Right cardiac atrium (tissue), 5 donors: ENCODE results near the gene TMEM145. TPM values are rescaled to one million over a fixed set of nuclear protein-coding genes. Genes with fewer than 3 reads are reported as not detected.
A peak's percentile ranks its signal among the peaks of the same experiment; 100 is the strongest.

ENCODE experiments used
- ATAC-seq, 2 donors: fragments of 200-7000 bp; cut with Tn5 transposase; one replicate each; pipeline versions ENCODE4 v1.8.0 to v1.9.1; 2020; ENCODE audit warnings: moderate library complexity in 2 of 2, mild to moderate bottlenecking in 1 of 2
- DNase-seq, 3 donors: peaks; one replicate each; pipeline ENCODE4 v3.0.0-alpha.2; 2020
- H3K27ac ChIP-seq: one replicate; pipeline ENCODE4 v1.5.1; 2013; ENCODE audit warnings: mild to moderate bottlenecking, low read length, control low read depth, moderate library complexity
- H3K27me3 ChIP-seq: one replicate; pipeline ENCODE4 v1.6.1; 2013; ENCODE audit not compliant: control insufficient read depth, insufficient read depth
- H3K4me1 ChIP-seq: one replicate; pipeline ENCODE4 v1.6.1; 2013; ENCODE audit warnings: low read length; ENCODE audit not compliant: control insufficient read depth, insufficient read depth
- H3K4me3 ChIP-seq: one replicate; pipeline ENCODE4 v1.5.1; 2013; ENCODE audit warnings: low read length, control low read depth
- H3K9me3 ChIP-seq: one replicate; pipeline ENCODE4 v1.6.1; 2013; ENCODE audit warnings: low read length; ENCODE audit not compliant: control insufficient read depth
- WGBS: extraction: QIAGEN DNeasy Blood & Tissue Kit; methylation state at CpG from one replicate; pipeline ENCODE4 v1.1.7; 2013; 5-methylcytosine and 5-hydroxymethylcytosine counted together
- intact Hi-C, 4 donors: fragments of 100-400 bp; cut with DNase I; formaldehyde crosslinking; loops; one replicate each; pipeline versions ENCODE4 v1.11.0 to v1.14.0; 2022 to 2023
- polyA plus RNA-seq: library from polyadenylated mRNA; stranded (reverse); fragments of 200-250 nt; gene quantifications from one replicate; pipeline ENCODE4 v1.2.3, GENCODE V29; 2013
- total RNA-seq, 4 donors: library from RNA; stranded (reverse); fragmentation: NEBNext Ultra II Directional; extraction: Animal tissue kit (Norgen Biotek cat#: 25700); gene quantifications; one replicate each; pipeline ENCODE4 v1.2.1, GENCODE V29; 2021
- donor health status: healthy with polysubstance abuse.
- donor health status: DM: no; HTN: yes; CAD: no.
- donor health status: DM: no; HTN: no; CAD: no.
- donor health status: DM: no; HTN: yes; CAD: no; lungs with severe emphysema.
- donor health status: DM: yes; HTN: yes; CAD: no.

The TMEM145 gene
- total and polyA plus RNA-seq, 5 donors: 0.41 to 1.6 (median 1.0) TPM

DNA sequence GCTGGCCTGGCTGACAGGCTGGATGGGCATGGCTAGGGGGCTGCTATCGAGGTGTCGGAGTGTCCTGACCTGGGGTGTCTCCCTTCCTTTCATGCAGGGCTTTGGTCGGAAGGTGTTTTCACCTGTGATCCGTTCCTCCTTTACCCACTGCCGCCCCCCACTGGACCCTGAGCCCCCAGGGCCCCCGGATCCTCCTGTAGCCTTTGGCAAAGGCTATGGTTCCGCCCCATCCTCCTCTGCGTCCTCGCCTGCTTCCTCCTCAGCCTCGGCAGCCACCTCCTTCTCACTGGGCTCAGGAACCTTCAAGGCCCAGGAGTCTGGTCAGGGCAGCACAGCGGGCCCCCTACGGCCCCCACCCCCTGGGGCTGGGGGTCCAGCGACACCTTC lies 23.0 kb upstream of the TMEM145 start:
- Histone ChIP-seq H3K4me3 (no peak overlapping the region), H3K27ac (no peak overlapping the region), H3K9me3 (no peaks in the 10 kb centered on the region), H3K4me1 (peaks cover 9% of the 10 kb centered on the region), H3K27me3 (no peaks in the 10 kb centered on the region)
- WGBS: 77% methylated on average over 13 of the region's 13 CpGs
- intact Hi-C loops: no loop called here
- peak in 1 of 3 donors; percentile 49 for DNase-seq
- no peak for ATAC-seq

DNA sequence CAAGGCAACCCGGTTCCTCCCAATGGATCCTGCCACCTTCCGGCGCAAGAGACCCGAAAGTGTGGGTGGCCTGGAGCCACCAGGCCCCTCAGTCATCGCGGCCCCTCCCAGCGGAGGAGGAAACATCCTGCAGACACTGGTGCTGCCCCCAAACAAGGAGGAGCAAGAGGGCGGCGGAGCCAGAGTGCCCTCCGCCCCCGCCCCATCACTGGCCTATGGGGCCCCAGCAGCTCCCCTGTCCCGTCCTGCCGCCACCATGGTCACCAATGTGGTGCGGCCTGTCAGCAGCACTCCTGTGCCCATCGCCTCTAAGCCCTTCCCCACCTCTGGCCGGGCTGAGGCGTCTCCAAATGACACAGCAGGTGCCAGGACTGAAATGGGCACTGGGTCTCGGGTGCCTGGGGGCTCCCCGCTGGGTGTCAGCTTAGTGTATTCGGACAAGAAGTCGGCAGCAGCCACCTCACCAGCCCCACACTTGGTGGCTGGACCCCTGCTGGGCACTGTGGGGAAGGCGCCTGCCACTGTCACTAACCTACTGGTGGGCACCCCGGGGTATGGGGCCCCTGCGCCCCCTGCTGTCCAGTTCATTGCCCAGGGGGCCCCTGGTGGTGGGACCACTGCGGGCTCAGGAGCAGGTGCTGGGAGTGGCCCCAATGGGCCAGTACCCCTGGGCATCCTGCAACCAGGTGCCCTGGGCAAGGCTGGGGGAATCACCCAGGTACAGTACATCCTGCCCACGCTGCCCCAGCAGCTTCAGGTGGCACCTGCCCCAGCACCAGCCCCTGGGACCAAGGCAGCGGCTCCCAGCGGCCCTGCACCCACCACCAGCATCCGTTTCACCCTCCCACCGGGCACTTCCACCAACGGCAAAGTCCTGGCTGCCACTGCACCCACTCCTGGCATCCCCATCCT lies 22.3 kb upstream of the TMEM145 start:
- Histone ChIP-seq H3K27ac (no peak overlapping the region), H3K4me3 (no peak overlapping the region), H3K9me3 (no peaks in the 10 kb centered on the region), H3K27me3 (no peaks in the 10 kb centered on the region), H3K4me1 (peaks cover 5% of the 10 kb centered on the region)
- WGBS: 85% methylated on average over 31 of the region's 31 CpGs
- DNase-seq: peak in 2 of 3 donors; percentile 40 to 74
- intact Hi-C loops: no loop called here
- ATAC-seq: no peak

DNA sequence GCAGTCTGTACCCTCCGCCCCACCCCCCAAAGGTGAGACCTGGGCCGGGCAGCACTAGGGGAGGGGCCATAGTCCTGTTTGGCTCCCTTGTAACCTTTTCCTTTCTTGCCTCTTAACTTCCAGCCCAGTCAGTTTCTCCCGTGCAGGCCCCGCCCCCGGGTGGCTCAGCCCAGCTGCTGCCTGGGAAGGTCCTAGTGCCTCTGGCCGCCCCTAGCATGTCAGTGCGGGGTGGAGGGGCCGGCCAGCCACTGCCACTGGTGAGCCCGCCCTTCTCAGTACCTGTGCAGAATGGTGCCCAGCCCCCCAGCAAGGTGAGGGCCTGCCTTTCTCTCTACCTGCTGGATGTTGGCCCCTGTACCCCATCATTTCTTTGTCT lies 21.7 kb upstream of the TMEM145 start:
- no peaks in the 10 kb centered on the region for H3K9me3 ChIP-seq
- intact Hi-C loops: no loop called here
- ATAC-seq (no peak), DNase-seq (peak in 2 of 3 donors; percentile 61 to 65)
- no peaks in the 10 kb centered on the region for H3K27me3 ChIP-seq
- WGBS: 52% methylated on average over 9 of the region's 9 CpGs
- no peak overlapping the region for H3K4me3 ChIP-seq
- H3K4me1 ChIP-seq: no peaks in the 10 kb centered on the region
- H3K27ac ChIP-seq: no peak overlapping the region

DNA sequence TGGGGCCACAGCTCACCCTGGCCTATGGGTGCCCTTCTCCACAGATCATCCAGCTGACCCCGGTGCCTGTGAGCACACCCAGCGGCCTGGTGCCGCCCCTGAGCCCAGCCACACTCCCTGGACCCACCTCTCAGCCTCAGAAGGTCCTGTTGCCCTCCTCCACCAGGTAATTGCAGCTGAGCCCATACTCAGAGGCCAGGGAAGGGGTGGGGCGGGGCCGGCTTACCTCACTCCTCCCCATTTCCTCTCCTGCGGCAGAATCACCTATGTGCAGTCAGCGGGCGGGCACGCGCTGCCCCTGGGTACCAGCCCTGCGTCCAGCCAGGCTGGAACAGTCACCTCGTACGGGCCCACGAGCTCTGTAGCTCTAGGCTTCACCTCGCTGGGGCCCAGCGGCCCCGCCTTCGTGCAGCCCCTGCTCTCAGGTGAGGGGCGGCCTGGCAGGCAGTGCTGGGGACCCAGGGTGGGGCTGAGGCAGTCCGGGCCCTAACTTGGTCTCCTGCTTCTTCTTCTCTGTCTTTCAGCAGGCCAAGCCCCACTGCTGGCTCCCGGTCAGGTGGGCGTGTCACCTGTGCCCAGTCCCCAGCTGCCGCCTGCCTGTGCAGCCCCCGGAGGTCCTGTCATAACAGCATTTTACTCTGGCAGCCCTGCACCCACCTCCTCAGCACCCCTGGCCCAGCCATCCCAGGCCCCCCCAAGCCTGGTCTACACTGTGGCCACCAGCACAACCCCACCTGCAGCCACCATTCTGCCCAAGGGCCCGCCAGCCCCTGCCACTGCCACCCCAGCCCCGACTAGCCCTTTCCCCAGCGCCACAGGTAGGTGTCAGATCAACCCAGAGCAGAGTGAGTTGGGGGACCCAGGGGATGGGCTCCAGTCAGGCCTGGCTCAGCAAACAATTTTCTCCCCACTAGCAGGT lies 20.8 kb upstream of the TMEM145 start:
- no peak overlapping the region for H3K4me3 ChIP-seq
- WGBS: 94% methylated on average over 27 of the region's 27 CpGs
- ATAC-seq: no peak
- H3K27ac ChIP-seq: no peak overlapping the region
- H3K4me1 ChIP-seq: no peaks in the 10 kb centered on the region
- intact Hi-C loops: no loop called here
- H3K27me3 ChIP-seq: no peaks in the 10 kb centered on the region
- DNase-seq: peak in 1 of 3 donors; percentile 65
- H3K9me3 ChIP-seq: no peaks in the 10 kb centered on the region

DNA sequence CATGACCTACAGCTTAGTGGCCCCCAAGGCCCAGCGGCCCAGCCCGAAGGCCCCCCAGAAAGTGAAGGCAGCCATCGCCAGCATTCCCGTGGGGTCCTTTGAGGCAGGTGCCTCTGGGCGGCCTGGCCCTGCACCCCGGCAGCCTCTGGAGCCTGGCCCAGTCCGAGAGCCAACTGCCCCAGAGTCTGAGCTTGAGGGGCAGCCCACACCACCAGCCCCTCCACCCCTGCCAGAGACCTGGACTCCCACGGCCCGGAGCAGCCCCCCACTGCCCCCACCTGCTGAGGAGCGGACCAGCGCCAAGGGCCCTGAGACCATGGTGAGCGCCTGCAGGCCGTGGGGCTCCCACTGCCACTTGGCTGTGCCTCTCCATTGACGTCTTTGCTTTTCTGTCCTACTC lies 20.1 kb upstream of the TMEM145 start:
- Histone ChIP-seq H3K4me1 (no peaks in the 10 kb centered on the region), H3K27ac (no peak overlapping the region), H3K27me3 (no peaks in the 10 kb centered on the region), H3K4me3 (no peak overlapping the region), H3K9me3 (no peaks in the 10 kb centered on the region)
- DNase-seq: peak in 1 of 3 donors; percentile 67
- 89% methylated on average over 14 of the region's 14 CpGs for WGBS
- intact Hi-C loops: no loop called here
- ATAC-seq: no peak

DNA sequence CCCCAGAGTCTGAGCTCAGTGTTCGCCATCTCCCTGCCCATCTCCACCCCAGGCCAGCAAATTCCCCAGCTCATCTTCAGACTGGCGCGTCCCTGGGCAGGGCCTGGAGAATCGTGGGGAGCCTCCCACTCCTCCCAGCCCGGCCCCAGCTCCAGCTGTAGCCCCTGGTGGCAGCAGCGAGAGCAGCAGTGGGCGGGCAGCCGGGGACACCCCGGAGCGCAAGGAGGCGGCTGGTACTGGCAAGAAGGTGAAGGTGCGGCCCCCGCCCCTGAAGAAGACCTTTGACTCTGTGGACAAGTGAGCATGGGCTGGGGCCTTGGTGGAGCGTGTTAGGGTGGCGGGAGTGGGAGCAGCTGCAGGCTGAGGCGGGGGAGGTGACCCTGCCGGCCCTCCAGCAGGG lies 19.6 kb upstream of the TMEM145 start:
- Histone ChIP-seq H3K4me1 (no peaks in the 10 kb centered on the region), H3K27me3 (no peaks in the 10 kb centered on the region), H3K27ac (no peak overlapping the region), H3K9me3 (no peaks in the 10 kb centered on the region), H3K4me3 (no peak overlapping the region)
- ATAC-seq (no peak), DNase-seq (peak in 1 of 3 donors; percentile 65)
- intact Hi-C loops: no loop called here
- WGBS: 82% methylated on average over 17 of the region's 17 CpGs

DNA sequence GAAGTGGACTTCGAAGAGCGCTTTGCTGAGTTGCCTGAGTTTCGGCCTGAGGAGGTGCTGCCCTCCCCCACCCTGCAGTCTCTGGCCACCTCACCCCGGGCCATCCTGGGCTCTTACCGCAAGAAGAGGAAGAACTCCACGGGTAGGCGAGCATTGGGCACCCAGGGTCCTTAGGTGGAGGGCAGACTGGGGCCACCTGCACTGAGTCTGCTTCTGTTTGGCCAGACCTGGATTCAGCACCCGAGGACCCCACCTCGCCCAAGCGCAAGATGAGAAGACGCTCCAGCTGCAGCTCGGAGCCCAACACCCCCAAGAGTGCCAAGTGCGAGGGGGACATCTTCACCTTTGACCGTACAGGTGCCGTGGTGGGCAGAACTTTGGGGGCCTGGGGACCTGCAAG lies 19.2 kb upstream of the TMEM145 start:
- Histone ChIP-seq H3K27me3 (no peaks in the 10 kb centered on the region), H3K4me3 (no peak overlapping the region), H3K27ac (no peak overlapping the region), H3K4me1 (no peaks in the 10 kb centered on the region), H3K9me3 (no peaks in the 10 kb centered on the region)
- no peak for ATAC-seq
- peak in 1 of 3 donors; percentile 58 for DNase-seq
- intact Hi-C loops: no loop called here
- WGBS: 91% methylated on average over 15 of the region's 15 CpGs

DNA sequence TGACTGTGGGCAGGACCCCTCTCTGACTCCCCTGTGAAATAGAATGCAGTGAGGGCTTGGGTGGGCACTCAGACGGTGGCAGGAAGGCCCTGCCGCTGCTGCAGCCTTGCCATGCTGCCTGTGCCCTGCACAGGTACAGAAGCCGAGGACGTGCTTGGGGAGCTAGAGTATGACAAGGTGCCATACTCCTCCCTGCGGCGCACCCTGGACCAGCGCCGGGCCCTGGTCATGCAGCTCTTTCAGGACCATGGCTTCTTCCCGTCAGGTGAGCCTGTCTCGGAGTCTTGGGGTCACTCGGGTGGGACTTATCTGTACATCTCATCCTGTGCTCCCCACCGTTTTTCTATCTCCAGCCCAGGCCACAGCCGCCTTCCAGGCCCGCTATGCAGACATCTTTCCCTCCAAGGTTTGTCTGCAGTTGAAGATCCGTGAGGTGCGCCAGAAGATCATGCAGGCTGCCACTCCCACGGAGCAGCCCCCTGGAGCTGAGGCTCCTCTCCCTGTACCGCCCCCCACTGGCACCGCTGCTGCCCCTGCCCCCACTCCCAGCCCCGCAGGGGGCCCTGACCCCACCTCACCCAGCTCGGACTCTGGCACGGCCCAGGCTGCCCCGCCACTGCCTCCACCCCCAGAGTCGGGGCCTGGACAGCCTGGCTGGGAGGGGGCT lies 18.5 kb upstream of the TMEM145 start:
- ATAC-seq (no peak), DNase-seq (peak in 2 of 3 donors; percentile 41 to 60)
- intact Hi-C loops: loop anchor here in 1 of 4 donors (5.0 kb wide), 1 partner anchor 47 kb away; no protein-coding TSS in a partner anchor
- Histone ChIP-seq H3K27ac (no peak overlapping the region), H3K4me3 (no peak overlapping the region), H3K9me3 (no peaks in the 10 kb centered on the region), H3K27me3 (no peaks in the 10 kb centered on the region), H3K4me1 (no peaks in the 10 kb centered on the region)
- 76% methylated on average over 24 of the region's 24 CpGs for WGBS

DNA sequence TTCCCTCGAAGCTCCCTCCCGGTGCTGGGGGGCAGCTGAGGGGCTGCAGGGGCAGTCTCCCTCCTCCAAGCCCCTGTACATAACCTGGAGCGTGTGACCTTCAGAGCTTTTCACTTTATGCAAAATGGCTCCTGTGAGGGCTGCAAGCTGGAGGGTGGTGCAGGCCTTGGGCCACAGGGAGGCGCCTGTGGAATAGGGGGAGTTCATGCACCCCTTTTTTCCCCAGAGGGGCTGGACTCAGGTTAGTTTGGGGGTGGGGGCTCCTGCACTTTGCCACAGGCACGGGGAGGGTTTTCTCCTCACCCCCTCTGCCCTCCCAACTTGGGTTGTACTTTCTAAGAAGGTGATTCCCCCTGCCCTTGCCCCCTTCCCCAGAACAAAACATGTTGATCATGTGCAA lies 17.8 kb upstream of the TMEM145 start:
- DNase-seq (peak in 2 of 3 donors; percentile 11 to 30), ATAC-seq (no peak)
- H3K27me3 ChIP-seq: no peaks in the 10 kb centered on the region
- 67% methylated on average over 5 of the region's 5 CpGs for WGBS
- intact Hi-C loops: loop anchor here in 1 of 4 donors (5.0 kb wide), 1 partner anchor 48 kb away; no protein-coding TSS in a partner anchor
- H3K9me3 ChIP-seq: no peaks in the 10 kb centered on the region
- no peak overlapping the region for H3K4me3 ChIP-seq
- no peak overlapping the region for H3K27ac ChIP-seq
- H3K4me1 ChIP-seq: no peaks in the 10 kb centered on the region

DNA sequence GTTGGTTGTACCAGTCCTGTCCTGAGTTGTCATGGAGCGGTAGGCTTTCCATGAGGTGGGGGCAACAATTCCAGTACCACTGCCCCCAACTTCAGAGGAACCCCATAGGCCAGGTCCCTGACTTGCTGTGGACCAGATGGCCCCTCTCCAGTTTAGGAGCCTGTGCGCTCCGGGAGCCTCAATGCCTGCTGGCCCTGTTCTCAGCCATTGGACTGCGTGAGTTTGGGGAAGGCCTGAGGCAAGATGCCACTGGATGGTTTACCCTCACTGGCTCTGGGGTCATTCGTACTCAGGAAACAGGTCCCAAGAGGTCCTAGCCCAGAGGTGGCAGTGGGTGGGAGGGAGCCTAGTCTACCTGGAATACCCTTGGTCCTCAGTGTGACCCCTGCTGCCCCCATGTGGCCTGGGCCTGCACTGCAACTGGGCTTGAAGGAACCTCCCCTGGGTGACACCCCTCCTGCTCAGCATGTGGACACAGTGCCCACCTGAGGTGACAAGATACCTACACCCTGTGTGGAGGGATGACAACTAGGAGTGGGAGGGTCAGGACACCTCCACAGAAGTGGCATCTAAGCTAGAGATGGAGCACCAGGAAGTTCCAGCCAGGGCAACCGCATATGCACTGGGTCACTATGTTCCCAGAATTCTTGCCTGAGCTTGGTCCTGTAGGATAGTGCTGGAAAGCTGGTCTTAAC lies 17.1 kb upstream of the TMEM145 start:
- no peaks in the 10 kb centered on the region for H3K9me3 ChIP-seq
- no peak overlapping the region for H3K4me3 ChIP-seq
- H3K27ac ChIP-seq: no peak overlapping the region
- ATAC-seq (peak; percentile 71 to 73), DNase-seq (peak; percentile 74 to 94 (median 94))
- no peaks in the 10 kb centered on the region for H3K27me3 ChIP-seq
- intact Hi-C loops: loop anchor here in 1 of 4 donors (5.0 kb wide), 1 partner anchor 49 kb away; no protein-coding TSS in a partner anchor
- 79% methylated on average over 6 of the region's 6 CpGs for WGBS
- H3K4me1 ChIP-seq: no peaks in the 10 kb centered on the region
